Effector CD8-positive, alpha-beta T cell (primary cell): ENCODE data around the gene RHOF.

Experiments used
- DNase-seq: peaks from one replicate; lab custom pipeline; 2025; lab: John Stamatoyannopoulos, UW

Gene RHOF

GRCh38 chr12:121804417-121805111 is 11.1 kb upstream of the RHOF start:
- DNase-seq: peak; percentile 43

- DNase-seq: peak; percentile 17
Observed at GRCh38 chr12:121803861-121804416, 10.5 kb upstream of the RHOF start, which contains the start of gene SETD1B. TSS of gene SETD1B (plus strand) at chr12:121804009. CDS start at chr12:121804738, 729 bp downstream.

GRCh38 chr12:121802843-121803698 is 9.6 kb upstream of the RHOF start:
- peak; percentile 82 for DNase-seq

GRCh38 chr12:121802485-121802842 is 9.0 kb upstream of the RHOF start:
- no peak for DNase-seq

GRCh38 chr12:121801595-121802484 is 8.4 kb upstream of the RHOF start:
- DNase-seq: peak; percentile 33

GRCh38 chr12:121800694-121801594 is 7.5 kb upstream of the RHOF start:
- peak; percentile 40 for DNase-seq

- DNase-seq: peak; percentile 48
Observed at GRCh38 chr12:121799842-121800693, 6.6 kb upstream of the RHOF start.

- peak; percentile 35 for DNase-seq
Observed at GRCh38 chr12:121799156-121799841, 5.8 kb upstream of the RHOF start.

GRCh38 chr12:121798787-121799155 is 5.3 kb upstream of the RHOF start:
- no peak for DNase-seq

- no peak for DNase-seq
Observed at GRCh38 chr12:121797937-121798786, 4.7 kb upstream of the RHOF start.

- DNase-seq: no peak
Observed at GRCh38 chr12:121796855-121797751, 3.6 kb upstream of the RHOF start.

- DNase-seq: peak; percentile 80
Observed at GRCh38 chr12:121795034-121795968, 1.8 kb upstream of the RHOF start.

GRCh38 chr12:121794534-121795033 is 1.1 kb upstream of the RHOF start:
- peak; percentile 63 for DNase-seq

GRCh38 chr12:121793838-121794533 is 498 bp upstream of the RHOF start:
- peak; percentile 84 for DNase-seq
